NCI-H82 treated with DMSO at 0.1 percent for 48 hours (cell line): ENCODE results near the gene AGAP1.
"Not testable (repeated sequence)": the region's sequence is repeated elsewhere in the genome, so short reads cannot be mapped to it uniquely, and the experiment has no call there.

Experiments used
- DNase-seq: peaks from one replicate; lab custom pipeline; 2025; ENCODE audit not compliant: unreplicated experiment; lab: John Stamatoyannopoulos, UW

Gene AGAP1

DNA sequence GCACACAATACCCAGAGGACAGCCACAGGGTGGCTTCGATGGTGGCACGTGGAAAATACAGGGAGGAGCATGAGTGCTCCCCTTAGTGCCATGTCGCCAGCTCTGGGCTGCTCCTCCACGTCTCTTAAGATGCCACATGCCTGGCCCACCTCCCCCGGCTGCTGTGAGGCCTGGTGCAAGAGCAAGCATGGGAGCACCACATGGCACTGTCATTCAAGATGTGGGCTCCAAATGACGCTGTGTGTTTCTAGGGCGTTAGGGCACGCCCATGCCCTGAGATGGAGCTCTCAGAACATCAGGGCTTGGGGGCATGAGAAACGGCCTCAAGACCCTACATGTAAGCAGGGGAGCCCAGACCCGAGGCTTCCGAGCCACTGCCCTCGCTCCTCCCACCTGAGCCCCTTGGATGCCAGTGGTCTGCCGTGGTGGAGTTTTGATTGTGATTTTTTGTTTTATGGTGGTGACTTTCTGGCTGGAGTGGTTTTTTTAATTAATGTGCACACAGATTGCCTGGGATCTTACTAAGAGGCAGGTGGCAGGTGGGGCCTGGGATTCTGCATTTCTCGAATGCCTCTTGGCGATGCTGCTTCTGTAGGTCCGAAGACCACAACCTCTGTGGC lies 435.0 kb downstream of the AGAP1 start:
- no peak for DNase-seq

DNA sequence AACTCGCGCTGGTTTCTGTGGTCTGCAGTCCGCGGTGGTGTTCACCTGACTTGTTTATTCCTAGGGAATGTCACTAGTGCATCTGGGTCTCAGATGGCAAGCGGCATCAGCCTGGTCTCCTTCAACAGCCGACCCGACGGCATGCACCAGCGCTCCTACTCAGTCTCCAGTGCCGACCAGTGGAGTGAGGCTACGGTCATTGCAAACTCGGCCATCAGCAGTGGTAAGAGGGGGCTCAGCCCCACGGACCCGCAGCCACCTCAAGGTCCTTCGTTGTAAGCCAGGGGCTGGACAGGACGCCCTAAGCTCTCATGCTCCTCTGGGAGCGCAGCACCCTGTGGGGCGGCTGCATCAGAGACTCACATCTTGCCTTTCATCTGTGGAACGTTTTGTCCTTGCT lies 436.9 kb downstream of the AGAP1 start:
- DNase-seq, result no peak

DNA sequence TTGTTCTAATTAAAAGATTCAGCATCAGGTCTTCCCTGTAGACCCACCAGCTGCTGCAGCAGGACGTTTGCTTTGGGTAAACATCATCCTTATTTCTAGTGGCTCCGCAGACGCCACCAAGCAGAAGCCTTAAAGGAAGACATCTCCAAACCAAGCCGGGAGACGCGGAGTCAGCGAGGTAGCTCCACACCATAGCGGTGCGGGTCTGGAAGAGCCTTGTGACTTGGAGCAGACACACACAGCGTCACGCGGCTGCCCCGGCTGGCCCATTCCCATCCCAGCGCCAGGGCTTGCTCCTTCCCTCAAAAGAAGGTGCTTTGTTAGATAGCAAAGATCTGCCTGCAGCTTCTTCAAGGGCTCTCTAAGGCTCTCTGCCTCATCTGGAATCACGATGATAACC lies 437.8 kb downstream of the AGAP1 start:
- DNase-seq, result no peak

DNA sequence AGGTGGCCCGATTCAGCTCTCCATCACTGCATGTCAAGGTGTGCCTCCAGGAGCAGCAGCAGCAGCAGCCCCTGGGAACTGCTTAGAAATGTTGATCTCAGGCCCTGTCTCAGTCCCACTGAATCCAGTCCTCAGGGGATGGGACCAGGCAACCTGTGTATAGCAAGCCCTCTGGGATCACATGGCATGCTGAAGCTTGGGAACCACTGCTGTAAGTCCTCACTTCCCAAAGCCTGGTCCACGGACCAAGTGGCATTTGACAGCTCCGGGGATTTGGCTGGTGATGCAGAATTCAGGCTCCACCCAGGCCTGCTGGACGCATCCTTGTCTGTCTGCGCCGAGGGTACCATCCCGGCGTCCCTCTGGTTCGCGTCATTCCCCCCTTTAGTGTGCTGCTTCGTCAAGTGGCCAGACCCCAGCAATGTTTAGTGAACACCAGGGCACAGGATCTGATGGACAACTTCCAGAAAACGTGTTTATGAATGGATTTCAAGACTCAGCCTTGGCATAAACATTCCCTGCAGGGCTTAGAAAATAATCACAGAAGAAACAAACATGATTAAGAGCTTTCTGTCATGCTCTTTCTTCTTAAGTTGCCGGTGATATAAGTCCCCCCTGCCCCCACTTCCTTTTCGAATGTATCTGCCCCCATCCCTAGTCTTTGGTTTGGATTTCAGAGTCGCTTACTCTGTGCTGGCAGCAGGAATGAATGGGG lies 440.4 kb downstream of the AGAP1 start:
- DNase-seq, result no peak

DNA sequence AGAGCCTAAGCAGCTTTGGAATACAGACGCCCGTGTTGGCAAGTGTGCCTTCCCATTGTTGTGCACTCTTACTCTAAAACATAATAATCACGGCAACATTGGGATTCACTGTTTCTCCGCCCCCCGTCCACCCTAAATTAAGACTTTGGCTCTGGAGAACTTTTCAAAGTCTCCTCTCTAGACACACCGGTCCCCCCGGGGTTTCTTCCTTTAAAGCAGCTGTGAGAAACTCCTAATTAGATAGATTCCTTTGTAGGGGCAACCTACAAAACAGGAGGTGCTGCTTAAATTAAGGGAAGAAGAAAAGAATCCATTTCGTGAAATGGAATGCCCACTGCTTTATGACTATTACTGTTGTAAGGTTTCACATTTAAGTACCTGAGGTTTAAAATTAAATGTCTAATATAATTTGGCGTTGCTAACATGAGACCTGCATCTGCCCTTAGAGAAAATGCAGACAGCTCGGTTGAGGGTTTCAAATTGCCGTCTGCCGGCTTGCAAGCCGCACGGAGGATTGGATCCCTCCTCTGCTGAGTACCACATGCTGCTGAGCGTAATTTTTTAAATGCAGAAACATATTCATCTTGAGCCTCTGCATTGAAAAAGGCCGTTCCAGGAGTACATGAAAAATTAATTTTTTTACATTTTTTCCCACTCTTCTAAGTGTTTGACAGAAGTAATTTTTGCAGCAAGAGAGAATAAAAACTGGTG lies 441.1 kb downstream of the AGAP1 start:
- no peak for DNase-seq

DNA sequence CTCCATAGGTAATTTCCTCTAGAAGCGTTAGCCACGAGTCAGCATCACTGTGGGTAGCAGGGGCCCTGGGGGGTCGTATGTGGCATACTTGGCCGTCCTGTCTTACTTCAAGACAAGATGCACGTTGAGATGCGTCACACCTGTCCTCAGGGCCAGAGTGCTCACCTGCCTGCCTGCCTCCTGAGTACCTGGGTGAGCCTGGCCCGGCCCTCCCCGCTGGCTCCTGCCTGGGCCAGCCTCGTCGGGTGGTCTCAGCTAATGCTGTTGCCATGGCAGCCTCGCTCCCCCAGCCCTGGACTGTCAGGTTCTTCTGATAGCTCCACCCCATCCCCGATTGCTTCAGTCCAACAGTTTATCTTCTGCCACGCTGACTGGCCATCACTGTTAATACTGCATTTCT lies 441.9 kb downstream of the AGAP1 start:
- no peak for DNase-seq

DNA sequence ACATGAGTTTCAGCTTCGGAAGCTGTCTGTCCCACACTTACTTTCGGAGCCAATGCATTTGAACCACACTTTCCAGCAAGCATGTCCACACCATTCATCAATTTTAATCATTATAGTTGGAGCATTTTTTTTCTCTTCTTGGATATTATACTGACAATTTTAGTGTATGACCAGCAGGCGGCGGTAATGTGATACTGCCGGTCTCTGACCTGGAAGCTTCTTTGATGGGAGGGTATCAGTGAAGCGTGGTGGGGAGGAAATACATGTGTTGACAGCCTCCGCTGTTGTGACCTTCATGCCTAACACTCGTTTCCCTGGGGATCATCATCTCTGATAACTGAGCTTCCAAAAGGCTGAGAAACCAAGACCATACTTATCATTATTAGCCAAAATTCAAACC lies 442.6 kb downstream of the AGAP1 start:
- DNase-seq, result no peak

DNA sequence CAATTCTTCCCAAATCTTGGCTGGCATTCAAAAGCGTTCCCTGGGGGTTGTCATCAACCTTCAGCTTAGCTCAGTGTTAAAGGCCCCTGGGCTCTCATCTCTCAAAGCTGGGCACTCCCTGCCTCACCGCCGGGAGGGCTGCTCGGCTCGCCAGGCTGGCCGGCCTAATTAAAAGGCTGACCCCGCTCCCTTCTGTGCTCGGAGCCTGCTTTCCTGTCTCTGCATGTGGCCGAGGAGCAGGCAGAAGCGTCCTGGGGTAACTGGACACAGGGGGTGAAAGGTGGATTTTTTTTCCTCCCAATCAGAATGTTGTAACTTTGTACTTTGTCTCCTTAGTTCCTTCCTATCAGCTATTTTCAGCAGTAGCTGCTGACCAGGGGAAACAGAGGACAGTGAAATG lies 443.2 kb downstream of the AGAP1 start:
- no peak for DNase-seq

DNA sequence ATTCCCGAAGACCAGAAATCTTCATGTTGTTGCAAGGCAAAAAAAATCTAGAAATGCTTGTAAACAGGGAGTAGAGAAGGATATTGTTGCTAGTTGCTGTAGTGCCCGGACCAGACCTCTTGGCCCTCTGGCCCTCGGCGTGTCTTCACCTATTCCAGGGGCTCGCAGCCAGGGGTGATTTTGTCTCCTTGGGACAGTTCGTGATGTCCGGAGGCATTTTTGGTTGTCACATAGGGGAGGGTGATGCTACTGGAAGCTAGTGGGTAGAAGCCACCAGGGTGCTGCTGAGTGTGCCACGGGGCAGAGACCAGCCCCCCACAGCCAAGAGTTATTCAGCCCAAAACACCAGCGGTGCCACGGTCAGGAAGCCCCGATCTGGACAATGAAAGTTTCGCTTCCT lies 443.7 kb downstream of the AGAP1 start:
- DNase-seq, result no peak

DNA sequence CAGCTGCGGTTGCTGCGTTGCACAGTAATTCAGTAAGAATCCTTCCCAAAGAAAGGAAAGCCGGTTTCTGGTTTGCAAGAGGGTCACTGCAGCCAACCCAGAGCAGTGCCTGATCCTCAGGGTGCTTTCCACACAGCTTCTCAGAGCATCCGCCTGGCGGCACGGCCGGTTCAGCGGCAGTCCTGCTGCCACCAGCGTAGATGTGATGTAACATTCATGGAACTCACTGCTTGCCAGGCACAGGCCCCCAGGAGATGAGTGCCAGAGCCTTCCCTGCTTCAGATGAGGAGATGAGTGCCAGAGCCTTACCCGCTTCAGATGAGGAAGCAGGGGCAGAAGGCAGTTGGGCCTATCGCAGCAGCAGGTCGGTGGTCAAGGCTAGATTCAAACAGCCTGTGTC lies 444.1 kb downstream of the AGAP1 start:
- DNase-seq, result no peak

DNA sequence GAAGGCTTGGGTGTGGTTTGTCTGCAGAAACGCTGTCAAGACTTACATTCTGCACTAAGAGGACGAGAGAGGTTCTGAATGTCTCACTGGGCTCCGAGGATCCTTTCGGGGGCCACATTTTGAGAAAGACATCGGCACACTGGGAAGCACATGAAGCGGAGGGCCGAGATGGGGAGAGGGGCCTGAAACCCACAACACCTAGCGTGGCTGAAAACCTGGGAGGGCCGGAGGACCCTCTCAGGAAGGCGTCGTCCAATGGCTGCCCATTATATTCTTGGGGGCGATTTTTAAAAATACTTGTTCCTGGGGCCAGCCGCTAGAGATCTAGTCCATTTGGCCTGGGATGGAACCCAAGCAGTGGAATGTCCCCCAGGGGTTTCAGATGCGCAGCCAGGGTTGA lies 444.8 kb downstream of the AGAP1 start:
- no peak for DNase-seq

DNA sequence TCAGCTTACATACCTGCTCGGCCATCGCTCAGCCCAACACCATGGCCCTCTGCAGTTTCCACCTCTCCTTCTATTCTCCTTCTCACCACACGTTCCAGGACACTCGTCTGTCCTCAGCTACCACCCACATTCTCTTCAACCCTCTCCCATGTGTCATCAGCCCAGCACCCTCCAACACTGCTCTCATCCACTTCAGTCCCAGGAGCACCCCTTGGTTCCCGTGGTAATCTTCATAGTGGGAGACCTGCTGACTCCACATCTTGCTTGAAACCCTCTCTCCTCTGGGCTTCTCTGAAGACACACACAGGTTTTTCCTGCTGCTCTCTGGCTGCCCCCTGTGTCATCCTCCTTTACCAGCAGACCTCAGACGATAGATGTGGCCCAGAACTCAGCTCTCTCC lies 445.6 kb downstream of the AGAP1 start:
- DNase-seq, result no peak

DNA sequence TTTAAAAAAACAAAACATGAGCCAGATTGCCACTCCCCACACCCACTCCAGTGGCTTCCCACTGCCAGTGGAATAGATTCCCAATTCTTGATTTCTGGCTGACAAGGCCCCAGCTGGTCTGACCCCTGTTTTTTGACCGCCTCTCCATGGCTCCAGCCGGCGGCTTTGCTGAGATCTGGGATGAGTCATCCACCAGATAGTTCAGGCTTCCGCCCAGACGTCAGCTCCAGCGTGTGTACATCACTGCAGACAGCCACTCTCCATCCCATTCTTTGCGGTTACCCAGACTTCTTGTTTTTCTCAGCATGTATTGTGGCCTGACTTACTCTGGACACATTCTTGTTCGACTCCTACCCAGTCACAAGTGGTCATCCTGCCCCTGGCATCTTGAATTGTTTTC lies 446.5 kb downstream of the AGAP1 start:
- DNase-seq, result no peak

DNA sequence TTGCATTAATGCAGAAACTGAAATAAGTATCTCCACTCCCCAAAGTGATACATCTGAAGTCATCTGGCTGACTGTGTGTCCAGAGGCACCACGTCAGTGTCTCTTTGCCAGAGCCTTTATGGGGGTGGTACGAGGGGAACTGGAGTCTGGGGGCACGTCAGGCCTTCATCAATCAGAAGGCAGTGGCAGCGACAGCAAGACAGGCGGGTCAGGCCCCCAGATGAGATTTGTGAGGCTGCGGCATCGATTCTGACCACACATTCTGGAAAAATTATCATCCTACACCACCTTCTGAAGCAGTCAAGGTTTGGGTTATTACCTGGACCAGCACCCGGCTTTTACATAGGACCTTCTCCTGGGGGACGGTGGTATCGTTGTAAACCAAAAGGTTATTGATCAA lies 450.7 kb downstream of the AGAP1 start:
- no peak for DNase-seq

DNA sequence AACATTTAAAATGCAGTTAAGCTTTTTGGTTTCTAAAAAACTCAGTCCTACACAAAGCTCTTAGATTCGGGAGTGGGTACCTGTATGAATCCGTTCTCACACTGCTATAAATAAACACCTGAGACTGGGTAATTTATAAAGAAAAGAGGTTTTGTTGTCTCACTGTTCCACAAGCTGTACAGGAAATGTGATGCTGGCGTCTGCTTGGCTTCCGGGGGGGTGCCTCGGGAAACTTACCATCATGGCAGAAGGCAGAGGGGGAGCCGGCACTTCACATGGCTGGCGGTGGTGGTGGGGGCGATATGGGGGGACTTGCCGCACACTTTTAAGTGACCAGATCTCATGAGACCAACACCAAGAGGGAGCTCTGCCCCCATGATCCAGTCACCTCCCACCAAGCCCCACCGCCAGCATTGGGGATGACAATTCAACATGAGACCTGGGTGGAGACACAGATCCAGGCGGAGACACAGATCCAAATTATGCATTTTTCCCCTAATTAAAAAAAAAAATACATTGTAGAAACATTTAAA lies 451.8 kb downstream of the AGAP1 start:
- DNase-seq, result no peak

DNA sequence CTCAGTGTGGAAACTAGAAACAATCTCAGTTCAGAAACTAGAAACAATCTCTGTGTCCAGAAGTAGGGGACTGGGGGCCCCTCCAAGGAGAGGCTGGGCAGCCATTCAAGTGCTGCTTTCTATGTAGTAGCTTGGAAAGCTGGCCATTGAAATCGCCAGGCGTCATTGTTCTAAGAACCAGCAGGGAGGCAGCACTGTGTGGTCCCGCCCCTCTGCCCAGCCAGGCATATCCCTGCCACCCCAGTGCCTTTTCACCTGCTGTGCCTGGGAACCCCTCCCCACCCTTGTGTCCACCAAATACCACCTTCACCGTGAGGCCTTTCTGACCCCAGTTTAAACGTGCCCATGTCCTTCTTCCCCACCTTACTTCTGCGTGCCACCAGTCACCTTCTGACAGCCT lies 452.7 kb downstream of the AGAP1 start:
- DNase-seq, result no peak

DNA sequence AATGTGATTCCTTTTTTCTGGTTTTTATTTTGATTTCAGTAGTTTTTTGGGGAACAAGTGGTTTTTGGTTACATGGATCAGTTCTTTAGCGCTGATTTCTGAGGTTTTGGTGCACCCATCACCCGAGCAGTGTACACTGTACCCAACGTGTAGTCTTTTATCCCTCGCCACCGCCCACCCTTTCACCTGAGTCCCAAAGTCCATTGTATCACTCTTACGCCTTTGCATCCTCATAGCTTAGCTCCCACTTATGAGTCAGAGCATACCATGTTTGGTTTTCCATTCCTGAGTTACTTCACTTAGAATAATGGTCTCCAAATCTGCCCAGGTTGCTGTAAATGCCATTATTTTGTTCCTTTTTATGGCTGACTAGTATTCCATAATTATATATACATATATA lies 453.2 kb downstream of the AGAP1 start:
- DNase-seq, result not testable (repeated sequence)

DNA sequence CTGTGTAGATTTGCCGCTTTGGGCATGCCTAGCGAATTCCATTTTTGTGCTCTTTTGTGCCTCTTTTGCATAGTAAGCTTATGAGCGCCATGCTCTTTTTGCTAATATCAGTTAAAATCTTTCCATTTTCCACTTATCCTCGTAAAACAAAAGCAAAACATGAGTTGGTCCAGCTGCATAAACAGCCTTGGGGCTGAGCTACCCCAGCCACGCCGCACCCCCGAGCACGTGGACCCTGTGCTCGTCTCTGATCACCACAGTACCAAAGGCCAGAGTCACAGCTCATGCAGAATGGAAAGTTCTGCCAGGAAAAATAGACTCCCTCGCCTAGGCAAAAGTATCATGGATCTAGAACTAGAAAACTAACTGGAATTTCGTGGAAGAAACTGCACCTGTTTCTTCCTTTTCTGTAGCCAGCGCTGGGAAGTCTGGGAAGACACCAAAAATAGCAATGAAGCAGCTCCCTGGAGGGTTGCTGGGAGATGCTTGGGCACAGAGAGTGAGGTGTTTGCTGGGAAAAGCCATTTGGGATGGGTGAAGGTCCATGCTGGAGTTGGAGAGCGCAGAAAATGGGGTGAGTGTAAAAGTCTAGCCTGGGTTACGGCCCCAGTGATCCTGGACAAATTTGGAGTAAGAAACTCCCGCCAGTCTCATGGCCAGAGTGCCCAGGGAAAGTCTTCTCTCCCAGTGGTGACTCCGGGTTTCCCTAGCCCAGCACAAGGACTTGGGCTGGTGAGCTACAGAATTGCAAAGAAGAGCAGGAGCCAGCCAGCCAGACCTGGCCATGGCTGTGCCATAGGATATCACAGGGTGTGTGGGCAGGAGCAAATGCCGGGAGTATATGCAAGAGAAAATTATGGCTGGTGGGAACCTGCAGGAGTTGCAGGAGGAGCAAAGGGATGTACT lies 456.0 kb downstream of the AGAP1 start:
- DNase-seq, result no peak

DNA sequence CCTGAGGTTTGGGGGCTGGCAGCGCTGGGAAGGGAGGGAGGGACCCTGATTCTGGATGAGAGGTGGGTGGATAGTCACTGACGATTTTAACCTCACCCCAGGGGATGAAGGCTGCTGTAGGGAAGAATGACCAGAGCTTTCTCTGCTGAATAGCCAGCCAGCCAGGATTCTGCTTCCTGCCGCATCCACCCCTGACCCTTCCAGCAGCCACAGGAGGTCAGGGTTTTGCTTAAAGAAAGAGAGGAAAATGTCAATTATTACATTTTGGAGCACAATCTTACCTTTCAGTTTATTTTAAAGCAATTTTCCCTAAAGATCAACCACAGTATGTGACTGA lies 456.6 kb downstream of the AGAP1 start:
- DNase-seq, result no peak

DNA sequence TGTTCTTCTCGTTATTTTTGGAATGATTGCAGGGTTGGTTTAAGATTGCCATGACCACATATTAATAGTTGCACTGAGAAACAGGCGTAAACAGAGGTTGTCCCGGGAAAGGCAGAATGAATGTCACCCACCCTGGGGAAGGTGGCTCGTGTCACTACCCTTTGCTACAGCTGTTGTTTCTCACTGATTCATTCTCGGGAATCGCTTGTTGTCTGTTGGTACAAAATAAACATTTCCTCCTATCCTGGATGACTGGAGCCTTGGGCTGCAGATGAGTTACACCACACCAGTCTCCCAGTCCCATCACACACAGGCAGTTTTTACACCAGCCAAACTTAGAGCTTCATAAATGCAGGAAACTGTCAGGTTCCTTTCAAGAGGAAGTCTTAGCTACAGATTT lies 457.6 kb downstream of the AGAP1 start:
- DNase-seq, result no peak

DNA sequence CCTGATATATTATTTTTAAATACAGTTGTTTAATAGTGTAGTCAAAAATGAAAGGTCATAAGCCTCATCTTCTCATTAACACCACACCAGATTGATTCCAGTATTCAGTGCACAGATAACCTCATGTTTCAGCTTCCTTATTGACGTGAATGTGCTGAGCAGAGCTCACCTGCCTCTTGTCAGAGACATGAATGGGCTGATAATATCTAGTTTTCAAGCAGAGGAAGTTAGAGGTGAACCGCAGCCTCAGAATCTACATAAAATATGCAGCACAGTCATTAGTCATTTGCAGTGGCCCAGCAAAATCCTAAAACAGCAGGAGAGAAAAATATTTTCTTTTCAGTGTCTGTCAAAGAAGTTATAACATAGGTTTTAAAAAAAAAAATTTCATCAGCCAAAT lies 458.1 kb downstream of the AGAP1 start:
- DNase-seq, result no peak
